NCI-H2227 (cell line): ENCODE data around the gene FOXN3.

Experiments used
- DNase-seq: peaks from one replicate; lab custom pipeline; 2025; ENCODE audit not compliant: unreplicated experiment; lab: John Stamatoyannopoulos, UW

Gene FOXN3

GRCh38 chr14:89282191-89282590 lies 134.8 kb downstream of the FOXN3 start:
- DNase-seq = no peak

- DNase-seq = no peak
These were observed 136.4 kb downstream of the FOXN3 start for GRCh38 chr14:89280600-89280999.

- DNase-seq = no peak
These were observed 137.3 kb downstream of the FOXN3 start for GRCh38 chr14:89279649-89280232.

- DNase-seq = no peak
These were observed 139.8 kb downstream of the FOXN3 start for GRCh38 chr14:89277203-89277602.

GRCh38 chr14:89276424-89276975 lies 140.5 kb downstream of the FOXN3 start:
- DNase-seq = no peak

GRCh38 chr14:89270439-89271227 lies 146.4 kb downstream of the FOXN3 start:
- DNase-seq = no peak

GRCh38 chr14:89269404-89269803 lies 147.6 kb downstream of the FOXN3 start:
- no peak for DNase-seq

- DNase-seq = no peak
These were observed 148.5 kb downstream of the FOXN3 start for GRCh38 chr14:89268514-89268913.

GRCh38 chr14:89267656-89268055 lies 149.4 kb downstream of the FOXN3 start:
- no peak for DNase-seq

- no peak for DNase-seq
These were observed 149.9 kb downstream of the FOXN3 start for GRCh38 chr14:89267163-89267562.

- no peak for DNase-seq
These were observed 150.3 kb downstream of the FOXN3 start for GRCh38 chr14:89266754-89267153.

- peak; percentile 20 for DNase-seq
These were observed 151.8 kb downstream of the FOXN3 start for GRCh38 chr14:89265234-89265633.

- DNase-seq = no peak
These were observed 152.7 kb downstream of the FOXN3 start for GRCh38 chr14:89264196-89264800.

- DNase-seq = no peak
These were observed 155.0 kb downstream of the FOXN3 start for GRCh38 chr14:89262041-89262440.

GRCh38 chr14:89260898-89261297 lies 156.1 kb downstream of the FOXN3 start:
- no peak for DNase-seq

- no peak for DNase-seq
These were observed 157.0 kb downstream of the FOXN3 start for GRCh38 chr14:89259951-89260609.

- DNase-seq = no peak
These were observed 158.2 kb downstream of the FOXN3 start for GRCh38 chr14:89258728-89259273.

- DNase-seq = no peak
These were observed 160.1 kb downstream of the FOXN3 start for GRCh38 chr14:89256951-89257350.

- DNase-seq = no peak
These were observed 160.8 kb downstream of the FOXN3 start for GRCh38 chr14:89256283-89256682.

GRCh38 chr14:89255852-89256251 lies 161.2 kb downstream of the FOXN3 start:
- no peak for DNase-seq

- no peak for DNase-seq
These were observed 162.0 kb downstream of the FOXN3 start for GRCh38 chr14:89255012-89255411.
